GM19239 (cell line): ENCODE measurements around the gene SLC7A7.
"Not testable (repeated sequence)": the region's sequence is repeated elsewhere in the genome, so short reads cannot be mapped to it uniquely, and the experiment has no call there.

Source experiments
- DNase-seq: peaks from one replicate; pipeline ENCODE4 v3.0.0; 2011; ENCODE audit warnings: low spot score; ENCODE audit not compliant: insufficient read length
- FAIRE-seq: peaks from 2 replicates; lab custom pipeline; 2011; peaks lifted over from hg19 to GRCh38; lab: Jason Lieb, UNC

The SLC7A7 gene

GRCh38 chr14:22844221-22845102, 29.2 kb upstream of the SLC7A7 start:
- DNase-seq: no peak
- FAIRE-seq: no peak

- no peak for FAIRE-seq
Measured at GRCh38 chr14:22843123-22843925, 28.1 kb upstream of the SLC7A7 start.

GRCh38 chr14:22842211-22843122, 27.2 kb upstream of the SLC7A7 start:
- DNase-seq (no peak), FAIRE-seq (no peak)

More at GRCh38 chr14:22843123-22843925, 28.1 kb upstream of the SLC7A7 start:
- DNase-seq: no peak

GRCh38 chr14:22841769-22842168, 26.5 kb upstream of the SLC7A7 start:
- DNase-seq (no peak), FAIRE-seq (no peak)

GRCh38 chr14:22841311-22841710, 26.1 kb upstream of the SLC7A7 start:
- FAIRE-seq (no peak), DNase-seq (no peak)

GRCh38 chr14:22839159-22839779, 24.0 kb upstream of the SLC7A7 start:
- FAIRE-seq: no peak
- DNase-seq: no peak

- DNase-seq: no peak
- peak; percentile 4 for FAIRE-seq
Measured at GRCh38 chr14:22838631-22839041, 23.4 kb upstream of the SLC7A7 start.

GRCh38 chr14:22837750-22838538, 22.7 kb upstream of the SLC7A7 start:
- no peak for FAIRE-seq
- peak; percentile 2 for DNase-seq

- FAIRE-seq (no peak), DNase-seq (peak; percentile 34)
Measured at GRCh38 chr14:22837114-22837749, 22.0 kb upstream of the SLC7A7 start.

GRCh38 chr14:22836301-22837113, 21.3 kb upstream of the SLC7A7 start, which contains the start of gene MMP14:
TSS of gene MMP14 (plus strand) at chr14:22836585. CDS start at chr14:22836818, 233 bp downstream.
- FAIRE-seq (no peak), DNase-seq (peak; percentile 10)

GRCh38 chr14:22835505-22835904, 20.3 kb upstream of the SLC7A7 start:
- FAIRE-seq (no peak), DNase-seq (peak; percentile 1)

- no peak for FAIRE-seq
- no peak for DNase-seq
Measured at GRCh38 chr14:22830443-22831010, 15.3 kb upstream of the SLC7A7 start.

GRCh38 chr14:22829661-22830442, 14.6 kb upstream of the SLC7A7 start, which contains the start of gene MRPL52:
TSS of gene MRPL52 (plus strand) at chr14:22829887. CDS start at chr14:22829913, 26 bp downstream.
- FAIRE-seq (peak; percentile 85), DNase-seq (peak; percentile 82)

GRCh38 chr14:22829076-22829660, 13.9 kb upstream of the SLC7A7 start:
- FAIRE-seq: not testable (repeated sequence)

GRCh38 chr14:22824711-22825359, 9.6 kb upstream of the SLC7A7 start:
- FAIRE-seq: no peak
- DNase-seq: no peak

More at GRCh38 chr14:22829076-22829660, 13.9 kb upstream of the SLC7A7 start:
- not testable (repeated sequence) for DNase-seq
